ENCODE measurements around the gene IBTK.

- TF ChIP-seq CTCF (IDR thresholded peaks at IDR 0.05): no peak
- TF ChIP-seq POLR2A (IDR thresholded peaks at IDR 0.05): no peak
Observed at GRCh38 chr6:82195619-82196018, 51.9 kb downstream of the IBTK start.
